GM19035 (cell line): ENCODE results near the gene HECTD4.

Experiments used
- ATAC-seq: cut with Tn5 transposase; IDR thresholded peaks from one replicate; pipeline ENCODE4 v1.9.1; 2021; ENCODE audit not compliant: unreplicated experiment

HECTD4 gene

DNA sequence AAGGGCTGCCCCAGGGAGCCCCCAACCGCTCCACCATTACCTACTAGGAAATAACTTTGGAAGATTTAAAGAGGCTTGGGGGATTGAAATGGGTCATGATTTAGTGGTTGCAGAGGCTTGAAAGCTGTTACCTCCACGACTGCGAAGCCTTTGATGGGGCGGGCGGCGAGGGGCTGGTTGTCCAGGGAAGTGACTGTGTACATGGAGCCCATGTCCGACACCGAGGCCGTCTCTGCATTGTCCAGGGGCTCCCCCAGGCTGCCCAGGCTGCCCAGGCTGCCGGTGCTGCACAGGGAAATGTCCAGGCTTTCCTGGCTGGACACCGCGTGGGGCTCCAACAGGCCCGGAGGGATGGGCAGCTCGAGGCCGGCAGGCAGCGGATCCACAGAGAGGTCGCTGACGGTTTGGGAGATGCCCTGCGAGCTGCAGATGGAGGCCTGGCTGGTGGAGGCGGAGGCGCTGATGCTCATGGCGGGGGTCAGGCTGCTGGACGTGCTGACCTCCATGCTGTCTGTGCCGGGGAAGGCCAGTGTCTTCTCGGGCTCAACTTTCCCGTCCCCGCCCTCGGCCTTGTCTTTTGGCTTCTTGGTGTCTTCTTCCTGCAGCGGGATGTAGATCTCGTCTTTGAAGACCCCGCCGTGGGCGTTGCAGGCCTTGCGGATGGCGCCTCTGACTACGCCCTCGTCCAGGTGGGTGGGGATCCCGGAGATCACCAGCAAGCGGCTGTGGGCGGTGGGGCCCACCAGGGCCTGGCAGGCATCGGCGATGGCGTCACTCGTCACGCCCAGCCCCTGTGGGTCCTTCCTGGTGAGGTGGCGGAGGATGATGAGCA lies 198.0 kb downstream of the HECTD4 start:
- no peak for ATAC-seq

DNA sequence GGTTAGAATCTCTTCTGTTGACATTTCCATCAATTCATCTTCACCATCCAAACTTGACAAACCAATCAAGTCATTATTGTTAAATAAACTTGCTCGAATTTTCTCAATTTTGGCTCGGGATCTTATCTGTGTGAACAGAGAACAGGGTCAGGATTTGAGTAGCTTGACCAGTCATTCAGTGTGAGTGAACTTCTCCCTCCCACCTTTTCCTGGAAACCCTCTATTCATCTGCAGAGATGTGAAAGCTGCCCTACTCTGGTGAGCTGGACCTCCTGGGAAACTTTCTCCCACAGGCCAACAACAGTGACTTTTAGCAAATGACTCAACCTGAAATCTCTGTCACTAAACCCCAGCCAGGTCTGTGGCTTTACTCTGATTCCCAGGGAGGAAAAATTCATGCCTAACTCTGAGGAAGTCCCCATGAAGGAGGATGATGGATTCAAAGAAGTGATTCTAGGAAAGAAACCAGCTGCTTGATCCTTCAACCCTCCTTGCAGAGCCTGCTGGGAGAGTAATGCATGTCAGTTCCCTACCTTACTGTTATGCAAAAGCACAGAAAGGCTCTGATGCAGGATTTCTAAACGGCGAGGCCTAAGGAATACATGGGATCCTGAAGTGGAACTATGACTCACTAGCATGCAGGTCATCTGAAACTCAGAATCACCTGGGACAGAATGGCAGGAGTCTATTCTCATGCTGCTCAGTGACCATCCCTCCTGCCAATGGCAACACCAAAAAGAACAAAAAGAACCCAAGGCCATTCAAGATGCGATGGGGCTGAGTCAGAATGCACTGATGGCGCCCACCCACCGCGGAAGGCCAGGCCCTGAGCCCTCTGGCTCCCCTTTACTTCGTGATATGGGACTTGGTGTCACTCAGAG lies 198.8 kb downstream of the HECTD4 start:
- no peak for ATAC-seq

DNA sequence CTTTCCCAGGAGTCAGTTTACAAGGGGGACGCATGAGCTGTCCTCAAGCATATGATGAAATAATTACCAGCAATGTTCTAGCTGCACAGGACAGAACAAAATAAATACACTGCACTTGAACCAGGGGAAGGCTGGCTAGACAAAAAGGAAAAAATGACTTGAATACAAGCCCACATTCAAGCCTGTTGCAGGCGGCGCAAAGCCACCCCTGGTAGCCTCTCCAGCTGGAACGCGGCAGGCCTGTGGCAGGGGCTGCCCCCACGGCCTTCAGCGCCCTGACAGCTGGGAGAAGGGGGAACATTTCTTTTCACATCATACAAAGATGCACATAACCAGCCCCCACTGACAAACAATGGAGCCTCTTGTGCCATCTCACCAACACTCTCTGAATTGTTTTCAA lies 199.7 kb downstream of the HECTD4 start:
- no peak for ATAC-seq

DNA sequence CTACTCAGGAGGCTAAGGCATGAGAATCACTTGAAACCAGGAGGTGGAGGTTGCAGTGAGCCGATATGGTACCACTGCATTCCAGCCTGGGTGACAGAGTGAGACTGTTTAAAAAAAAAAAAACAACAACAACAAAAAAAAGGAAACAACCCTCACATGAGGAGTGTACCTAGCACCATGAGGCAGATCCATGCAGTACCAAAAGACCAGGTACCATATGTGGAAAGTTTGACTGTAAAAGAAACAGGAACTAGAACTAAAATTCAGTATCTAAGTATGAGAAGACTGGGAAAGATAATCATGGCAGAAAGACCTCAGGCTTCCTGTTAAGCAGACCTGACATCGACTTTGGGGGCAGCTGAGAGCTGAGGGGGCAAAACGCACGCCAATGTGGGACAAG lies 201.8 kb downstream of the HECTD4 start:
- no peak for ATAC-seq

DNA sequence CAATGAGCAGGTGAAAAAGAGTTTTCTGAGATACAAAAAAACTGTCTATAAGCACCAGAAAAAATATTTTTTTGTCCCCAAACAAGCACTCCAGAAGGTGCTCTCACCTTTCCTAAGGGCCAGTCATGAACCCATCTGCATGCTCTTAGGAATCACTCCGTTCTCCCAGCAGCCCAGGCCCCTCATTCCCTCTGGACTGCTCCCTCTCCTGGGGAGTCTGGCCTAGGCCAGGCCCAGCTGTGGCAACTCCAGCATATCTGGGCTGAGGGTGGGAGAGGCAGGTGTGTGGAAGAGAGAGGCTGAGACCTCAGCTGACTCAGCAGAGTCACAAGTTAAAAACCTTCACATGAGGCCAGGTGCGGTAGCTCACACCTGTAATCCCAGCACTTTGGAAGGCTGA lies 202.3 kb downstream of the HECTD4 start:
- ATAC-seq, result no peak

DNA sequence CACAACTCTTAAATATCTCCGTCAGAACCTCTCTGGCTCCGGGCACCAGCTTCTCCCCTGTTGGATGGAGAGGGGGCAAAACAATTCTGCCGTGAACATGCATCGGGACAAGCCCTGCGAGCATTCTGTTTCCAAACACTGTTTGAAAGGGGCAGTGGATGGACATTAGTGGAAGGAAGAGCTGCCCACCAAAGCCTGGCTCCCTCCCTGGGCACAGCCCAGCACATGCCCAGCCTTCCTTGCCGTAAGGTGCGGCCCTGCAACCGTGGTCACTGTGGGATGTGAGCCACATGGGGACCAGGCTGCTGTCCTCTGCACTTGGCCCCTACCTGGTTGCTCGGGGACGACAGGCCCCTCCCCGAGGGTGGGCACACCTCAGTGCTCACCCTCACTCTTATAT lies 202.9 kb downstream of the HECTD4 start:
- ATAC-seq, result no peak

DNA sequence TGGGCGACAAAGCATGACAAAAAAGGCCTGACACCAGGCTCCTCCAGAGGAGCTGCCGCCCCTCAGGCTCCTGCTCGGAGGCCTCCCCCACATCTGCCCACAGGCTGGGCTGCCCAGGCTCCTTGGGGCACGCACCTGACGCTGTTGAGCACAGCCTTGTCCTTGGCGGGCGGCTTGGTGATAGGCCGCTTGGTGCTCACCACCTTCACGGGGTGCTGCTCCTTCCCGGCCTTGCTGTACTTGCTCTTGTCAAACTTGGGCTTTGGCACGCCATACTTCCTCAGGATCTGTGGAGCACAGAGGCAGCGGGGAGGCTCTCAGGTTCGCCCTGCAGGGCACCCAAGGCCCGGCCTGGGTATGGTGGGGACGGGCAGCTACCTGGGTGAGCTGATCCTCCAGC lies 203.4 kb downstream of the HECTD4 start:
- ATAC-seq, result no peak

DNA sequence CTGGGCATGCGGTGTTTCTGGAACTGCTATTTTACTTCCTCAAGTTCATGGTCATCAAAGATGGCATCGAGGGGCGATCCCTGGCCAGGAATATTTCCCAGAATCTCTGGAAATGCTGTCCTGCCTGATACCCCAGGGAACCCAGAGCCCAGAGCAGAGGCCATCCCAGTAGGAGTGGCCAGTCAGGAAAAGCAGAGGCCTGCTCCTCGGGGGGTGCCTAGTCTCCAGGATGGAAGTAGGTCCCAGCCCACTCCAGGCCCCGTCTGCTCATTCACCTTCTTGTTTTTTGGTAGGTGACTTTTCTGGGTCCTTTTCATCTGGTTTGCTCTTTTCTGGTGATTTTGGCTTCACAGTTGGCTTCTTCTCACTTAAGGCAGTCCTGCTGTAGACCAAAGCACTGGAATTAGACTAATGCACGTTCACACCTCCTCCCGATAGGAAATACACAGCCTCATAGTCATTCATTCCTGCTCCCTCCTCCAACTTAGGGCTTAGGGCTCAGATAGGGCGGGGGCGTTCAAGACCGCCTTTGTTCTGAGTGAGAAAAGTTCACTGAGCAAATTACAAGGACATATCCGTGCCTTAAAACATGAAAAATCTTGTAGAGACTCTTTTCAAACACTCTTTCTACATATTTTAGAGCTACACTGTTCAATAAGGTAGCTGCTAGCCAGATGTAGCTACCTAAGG lies 205.8 kb downstream of the HECTD4 start:
- ATAC-seq, result no peak

DNA sequence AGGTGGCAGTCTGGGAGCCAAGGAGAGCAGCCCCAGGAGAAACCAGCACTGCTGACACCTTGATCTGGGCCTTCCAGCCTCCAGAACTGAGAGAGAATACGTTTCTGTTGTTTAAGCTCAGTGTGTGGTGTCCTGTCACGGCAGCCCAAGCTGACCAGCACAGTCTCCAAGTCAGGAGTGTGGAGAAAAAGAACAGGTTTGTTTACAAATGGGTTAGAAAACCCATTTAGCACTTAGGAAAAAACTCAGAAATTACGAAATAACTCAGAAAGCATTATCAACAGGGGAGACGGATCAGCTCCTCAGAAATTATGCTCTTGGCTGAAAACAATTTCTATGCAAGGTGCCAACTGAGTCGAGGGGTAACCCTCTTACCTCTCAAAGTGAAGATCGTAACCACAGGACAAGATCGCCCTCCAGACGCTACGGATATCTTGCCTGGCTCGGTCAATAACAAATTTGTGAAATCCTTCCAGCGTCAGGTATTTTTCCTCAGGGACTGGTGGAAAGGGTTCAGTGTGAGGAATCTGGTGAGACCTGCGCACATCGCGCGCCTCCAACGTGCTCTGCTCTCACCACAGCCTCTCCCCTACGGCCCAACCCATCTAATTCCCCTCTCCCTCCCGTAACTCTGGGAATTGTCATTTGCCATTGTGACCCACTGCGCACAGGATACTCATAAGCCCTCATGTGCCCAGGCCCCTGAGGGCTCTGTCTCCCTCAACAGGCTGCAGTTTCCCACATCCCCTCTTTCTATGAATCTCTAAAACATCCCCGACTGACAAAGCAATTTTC lies 206.7 kb downstream of the HECTD4 start:
- ATAC-seq, result no peak

DNA sequence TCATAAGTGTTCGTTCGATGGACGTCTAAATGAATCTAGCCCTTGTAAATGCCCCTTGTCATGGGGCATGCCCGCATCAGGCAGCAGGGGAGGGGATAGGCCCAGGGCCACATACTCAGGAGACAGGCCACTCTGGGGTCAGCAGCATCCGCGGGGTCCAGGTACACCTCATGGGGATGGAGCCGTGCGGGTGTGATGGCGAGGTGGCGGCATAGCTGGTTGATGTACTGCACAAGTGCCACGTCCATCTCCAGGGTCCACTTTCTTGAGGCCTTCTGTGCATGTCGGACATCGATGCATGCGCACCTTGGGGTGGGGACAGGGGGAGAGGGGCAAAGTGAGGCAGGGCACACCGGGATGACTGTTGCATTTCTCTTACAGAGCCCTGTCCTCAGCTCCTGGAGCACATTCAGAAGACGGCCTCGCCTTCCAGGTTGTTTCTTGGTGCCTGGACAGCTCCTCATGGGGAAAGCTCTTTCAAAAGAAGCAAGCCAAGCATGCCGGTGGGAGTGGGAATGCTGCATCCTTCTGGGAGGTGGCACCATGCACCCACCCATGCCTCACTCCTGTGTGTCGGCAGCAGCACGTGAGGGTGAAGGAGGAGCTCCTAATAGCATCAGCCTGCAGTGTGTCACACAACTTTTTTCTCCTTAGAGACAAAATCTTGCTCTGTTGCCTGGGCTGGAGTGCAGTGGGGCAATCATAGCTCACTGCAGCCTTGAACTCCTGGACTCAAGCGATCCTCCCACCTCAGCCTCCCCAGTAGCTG lies 209.5 kb downstream of the HECTD4 start:
- ATAC-seq, result no peak

DNA sequence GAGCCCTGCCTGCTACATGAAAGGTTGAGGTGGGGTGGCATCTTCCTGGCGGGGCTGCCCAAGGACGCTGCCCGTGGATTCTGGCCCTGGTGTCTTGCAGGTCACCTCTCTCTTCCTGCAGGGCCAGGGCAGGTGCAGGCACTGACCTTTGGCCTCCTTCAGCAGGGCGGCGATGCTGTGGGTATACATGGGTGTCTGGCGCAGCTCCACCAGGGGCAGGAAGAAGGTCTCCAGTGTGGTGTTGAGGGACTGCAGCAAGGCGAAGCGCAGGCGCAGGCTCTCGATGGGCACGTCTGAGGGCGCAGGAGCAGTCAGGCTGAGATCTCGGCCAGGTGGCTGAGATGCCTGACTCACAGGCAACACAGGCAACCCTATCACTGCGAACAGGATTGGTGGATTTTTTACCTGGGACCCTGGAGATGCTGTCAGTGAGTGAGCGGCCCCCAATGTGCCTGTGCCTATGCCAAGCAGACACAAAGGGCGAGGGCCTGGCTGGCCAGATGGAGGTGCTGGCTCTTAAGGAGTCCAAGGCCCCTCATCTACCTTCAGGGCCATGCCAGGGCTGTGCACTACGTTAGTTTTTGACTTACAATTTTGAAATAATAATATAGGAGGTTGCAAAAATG lies 211.1 kb downstream of the HECTD4 start:
- no peak for ATAC-seq

DNA sequence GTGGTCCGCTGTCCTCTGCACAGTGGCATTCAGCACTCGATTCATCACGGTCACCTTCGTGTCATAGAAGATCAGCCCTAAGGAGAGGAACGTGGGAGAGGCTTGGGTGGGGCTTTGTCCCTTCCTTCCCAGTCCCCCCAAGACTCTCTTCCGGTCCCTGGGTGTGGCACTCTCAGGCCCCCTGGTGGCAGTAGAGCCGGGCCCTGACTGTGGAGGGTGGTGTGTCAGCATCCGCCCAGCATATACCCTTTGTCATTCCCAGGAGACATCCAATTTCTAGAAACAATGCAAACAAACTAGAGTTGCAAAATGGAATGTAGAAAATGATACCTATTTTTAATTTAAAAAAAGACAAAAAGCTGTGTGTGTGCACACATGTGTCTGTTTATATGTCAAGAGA lies 211.9 kb downstream of the HECTD4 start:
- no peak for ATAC-seq

DNA sequence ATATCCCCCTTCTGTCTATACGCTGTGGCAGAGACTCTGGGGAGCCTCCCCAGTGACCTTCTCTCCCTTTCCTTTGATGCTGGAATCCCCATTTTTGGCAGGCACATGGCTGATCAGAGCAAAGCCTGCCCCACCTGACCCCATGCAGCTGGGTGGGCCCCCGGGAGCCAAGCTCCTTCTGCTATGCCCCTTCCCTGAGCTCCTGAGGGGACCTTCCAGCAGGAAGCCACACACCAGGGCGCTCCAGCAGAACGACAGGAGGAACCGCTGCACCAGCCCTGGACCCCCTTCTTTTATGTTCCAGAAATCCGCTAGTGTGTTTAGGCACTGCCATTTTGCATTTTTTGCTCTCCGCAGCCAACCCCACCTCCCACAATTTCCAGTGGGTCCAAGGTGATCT lies 212.3 kb downstream of the HECTD4 start:
- no peak for ATAC-seq

DNA sequence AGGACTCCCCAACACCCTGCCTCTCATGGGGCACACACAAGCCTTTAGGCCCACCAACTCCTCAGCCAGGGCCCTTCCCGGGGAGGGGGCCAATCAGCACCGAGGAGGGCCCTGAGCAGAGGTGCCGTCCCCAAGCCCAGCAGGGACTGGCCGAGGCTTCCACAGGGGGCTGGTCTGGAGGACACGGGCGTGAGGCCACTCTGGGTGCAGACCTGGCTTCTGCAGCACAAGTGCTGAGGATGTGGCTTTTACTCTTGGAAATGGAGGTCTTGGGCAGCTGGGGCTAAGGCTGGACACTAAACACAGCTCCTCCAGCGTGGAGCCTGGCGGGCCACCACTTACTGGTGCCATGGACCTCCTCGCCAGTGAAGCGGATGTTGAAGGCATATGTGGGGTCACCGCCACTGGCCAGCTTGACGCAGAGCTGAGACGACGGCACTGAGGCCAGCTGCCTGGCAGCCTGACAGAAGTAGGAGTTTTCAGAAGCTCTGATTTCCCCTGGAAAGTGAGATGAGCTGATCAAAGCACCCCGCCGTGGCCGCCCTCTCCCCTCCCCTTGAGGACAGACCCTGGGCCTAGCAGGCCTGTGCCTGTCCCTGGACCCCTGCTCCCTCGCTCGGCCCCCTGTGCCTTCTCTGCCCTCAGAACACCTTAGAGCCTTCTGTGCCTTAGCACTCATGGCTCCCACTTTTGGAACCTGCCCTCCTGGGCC lies 212.9 kb downstream of the HECTD4 start:
- no peak for ATAC-seq

DNA sequence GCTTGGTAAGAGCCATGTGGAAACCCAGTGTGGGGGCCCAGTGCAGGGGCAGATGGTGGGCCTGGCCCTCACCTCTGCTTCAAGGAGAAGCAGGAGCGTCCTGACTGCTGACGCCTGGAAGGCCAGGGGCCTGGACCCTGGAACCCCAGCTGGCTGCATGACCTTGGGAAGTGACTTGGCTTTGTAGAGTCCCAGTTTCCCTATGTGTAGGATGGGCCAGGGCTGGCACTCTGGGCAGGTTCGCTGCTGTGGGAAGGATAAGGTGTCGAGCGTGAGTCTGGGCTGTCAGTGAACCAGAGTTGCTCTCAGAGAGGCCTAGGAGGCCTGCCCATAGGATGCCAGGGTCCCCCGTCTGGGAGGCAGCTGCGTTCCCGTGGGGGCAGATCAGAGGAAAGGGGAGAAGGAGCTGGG lies 213.7 kb downstream of the HECTD4 start:
- ATAC-seq, result no peak

DNA sequence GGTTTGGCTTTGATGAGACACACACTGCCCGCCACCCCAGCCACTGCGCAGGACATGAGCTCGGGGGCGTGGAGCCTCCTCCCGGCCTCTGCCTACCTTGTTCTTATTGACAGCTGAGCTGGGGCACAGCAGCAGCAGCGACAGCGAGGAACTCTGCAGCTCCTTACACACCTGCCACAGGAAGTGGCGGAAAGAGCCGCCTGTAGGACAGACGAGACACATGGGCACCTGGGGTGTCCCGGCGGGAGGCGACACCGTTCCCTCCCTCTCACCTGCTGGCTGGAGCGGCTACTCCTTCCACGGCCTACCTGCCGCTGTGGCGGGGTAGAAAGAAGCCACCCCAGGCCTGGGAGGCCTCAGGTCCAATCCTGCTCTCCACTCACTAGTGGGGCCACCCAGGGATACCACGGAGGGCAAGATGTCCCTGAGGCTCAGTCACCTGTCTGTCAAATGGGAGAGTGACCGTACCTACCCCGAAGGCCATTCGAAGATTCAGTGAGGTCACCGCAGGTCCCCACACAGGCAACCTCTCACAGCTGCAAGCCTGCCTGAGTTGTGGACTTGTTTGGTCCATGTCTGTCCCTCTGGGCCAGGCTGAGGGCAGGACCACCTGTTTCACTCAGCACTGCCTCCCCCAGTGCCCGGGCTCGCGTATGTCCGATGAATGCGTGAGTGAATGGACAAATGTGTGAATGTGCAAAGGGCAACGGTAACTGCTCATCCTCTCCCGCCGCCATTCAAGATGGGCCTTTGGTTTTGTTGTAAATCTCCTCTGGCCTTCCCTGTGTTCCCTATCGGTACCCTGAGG lies 214.3 kb downstream of the HECTD4 start:
- ATAC-seq, result no peak

DNA sequence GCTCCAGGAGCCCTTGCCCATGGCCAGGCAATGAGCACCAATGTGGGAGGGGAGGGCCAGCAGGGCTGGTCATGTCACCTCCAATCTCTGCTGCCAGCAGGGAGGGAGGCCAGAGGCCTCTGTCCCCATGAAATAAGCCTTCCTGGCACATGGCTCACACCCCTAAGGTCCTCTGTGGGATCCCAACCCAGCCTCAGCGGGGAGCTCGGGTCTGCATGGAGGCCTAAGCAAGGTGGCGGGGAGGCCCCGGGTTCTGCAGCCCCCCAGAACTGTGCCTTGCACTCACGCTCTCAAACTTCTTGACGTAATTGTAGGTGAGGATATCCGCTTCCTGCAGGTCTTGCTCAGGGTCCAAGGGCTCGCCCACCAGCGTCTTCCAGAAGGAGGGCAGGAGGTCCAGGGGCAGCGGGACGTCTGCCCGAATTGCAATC lies 215.2 kb downstream of the HECTD4 start:
- no peak for ATAC-seq
